Epithelial cell of prostate (primary cell): Measurements from ENCODE around the gene AGO1.
A peak's percentile ranks its signal among the peaks of the same experiment; 100 is the strongest.

Source experiments
- DNase-seq: peaks from one replicate; pipeline ENCODE4 v3.0.0-alpha.2; 2011; ENCODE audit warnings: low read depth, low spot score
- H3K27ac ChIP-seq: fragments of 450-650 bp; 2 replicates; pipeline ENCODE4 v1.5.1; 2017; ENCODE audit warnings: mild to moderate bottlenecking

The AGO1 gene

DNA sequence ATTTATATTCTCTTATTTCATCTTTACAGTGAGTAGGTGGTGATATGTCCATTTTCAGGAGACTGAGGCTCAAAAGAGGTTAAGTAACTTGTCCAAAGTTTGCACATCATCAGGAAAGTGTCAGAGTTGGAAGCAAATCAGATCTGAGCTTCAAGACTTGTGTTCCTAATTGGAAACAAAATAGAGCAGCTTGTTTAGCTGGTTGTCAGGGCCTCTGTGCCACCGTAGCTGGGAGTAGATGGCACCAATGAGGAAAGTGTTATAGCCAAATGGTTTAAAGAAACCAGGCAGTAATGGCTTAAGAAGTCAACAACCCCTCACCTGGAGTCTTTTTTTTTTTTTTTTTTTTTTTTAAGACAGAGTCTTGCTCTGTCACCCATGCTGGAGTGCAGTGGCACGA, 19.7 kb downstream of the AGO1 start:
- no peak overlapping the region for H3K27ac ChIP-seq
- no peak for DNase-seq

DNA sequence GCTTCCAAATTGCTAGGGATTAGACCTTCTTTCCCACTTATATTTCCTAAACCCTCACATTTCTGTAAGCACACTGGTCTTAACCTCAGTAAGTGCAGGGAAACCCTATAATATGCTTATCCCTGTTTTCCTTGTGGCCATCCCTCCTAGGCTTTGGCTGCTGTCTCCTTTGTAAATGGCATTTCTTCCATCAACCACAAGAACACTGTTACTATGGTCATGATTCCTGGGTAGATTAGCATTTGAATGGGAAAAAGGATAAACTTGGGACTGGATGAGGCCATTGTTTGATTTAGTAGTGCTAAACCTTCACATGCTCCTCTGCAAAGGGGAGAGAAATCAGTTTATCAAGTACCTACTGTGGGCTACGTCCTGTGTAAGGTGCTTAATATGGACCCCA, 31.7 kb downstream of the AGO1 start:
- no peak for DNase-seq
- H3K27ac ChIP-seq: no peak overlapping the region

DNA sequence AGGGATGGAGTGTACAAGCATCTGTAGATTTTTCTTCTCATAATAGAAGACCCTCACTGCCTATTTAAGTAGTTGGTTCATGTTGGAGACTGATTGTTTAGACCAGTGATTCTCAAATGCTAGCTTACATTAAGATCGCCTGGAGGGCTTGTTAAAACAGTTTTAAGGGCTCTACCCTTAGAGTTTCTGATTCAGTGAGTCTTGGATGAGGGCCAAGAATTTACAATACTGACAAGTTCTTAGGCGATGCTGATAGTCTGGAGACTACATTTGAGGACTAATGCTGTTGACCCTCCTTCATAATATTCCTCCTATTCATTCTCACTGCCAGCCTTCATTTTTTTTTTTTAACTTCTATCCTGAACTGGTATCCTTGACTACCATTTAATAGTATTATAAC, 32.7 kb downstream of the AGO1 start:
- no peak for DNase-seq
- H3K27ac ChIP-seq: no peak overlapping the region

DNA sequence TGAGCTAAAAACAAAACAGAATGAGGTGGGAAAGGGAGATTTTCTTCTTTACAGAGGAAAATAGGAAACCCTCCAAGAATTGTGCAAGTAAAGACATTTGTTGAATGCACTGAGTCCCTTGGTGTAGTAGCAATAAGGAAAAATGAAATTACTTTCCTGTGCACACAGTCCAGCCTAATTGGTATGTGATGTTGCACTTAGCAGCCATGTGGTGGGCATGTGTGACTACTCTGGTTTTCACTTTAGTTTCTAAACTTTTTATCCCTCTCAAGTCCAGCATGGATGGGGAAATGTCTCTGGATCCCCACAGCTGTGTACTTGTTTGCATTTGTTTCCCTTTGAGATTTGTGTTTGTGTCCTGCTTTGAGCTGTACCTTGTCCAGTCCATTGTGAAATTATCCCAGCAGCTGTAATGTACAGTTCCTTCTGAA, 40.8 kb downstream of the AGO1 start:
- no peak overlapping the region for H3K27ac ChIP-seq
- DNase-seq: no peak

DNA sequence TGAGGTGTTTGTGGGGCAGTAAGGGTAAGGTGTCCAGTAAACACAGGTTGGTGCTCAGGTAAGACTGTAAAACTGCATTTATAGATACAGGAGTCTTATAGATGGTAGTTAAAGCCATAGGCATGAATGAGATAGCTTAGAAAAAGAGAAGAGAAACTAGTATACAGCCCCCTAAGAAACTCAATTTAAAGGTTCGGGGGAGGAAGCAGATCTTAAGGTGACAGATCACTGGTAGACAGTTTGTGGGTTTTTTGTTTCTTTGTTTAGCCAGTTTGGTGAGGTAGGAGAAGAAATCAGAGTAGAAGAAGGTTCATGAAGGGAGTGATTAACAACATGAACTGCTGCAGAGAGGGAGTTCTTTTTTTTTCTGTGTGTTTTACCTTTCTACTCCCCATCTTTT, 41.8 kb downstream of the AGO1 start:
- no peak for DNase-seq
- no peak overlapping the region for H3K27ac ChIP-seq

DNA sequence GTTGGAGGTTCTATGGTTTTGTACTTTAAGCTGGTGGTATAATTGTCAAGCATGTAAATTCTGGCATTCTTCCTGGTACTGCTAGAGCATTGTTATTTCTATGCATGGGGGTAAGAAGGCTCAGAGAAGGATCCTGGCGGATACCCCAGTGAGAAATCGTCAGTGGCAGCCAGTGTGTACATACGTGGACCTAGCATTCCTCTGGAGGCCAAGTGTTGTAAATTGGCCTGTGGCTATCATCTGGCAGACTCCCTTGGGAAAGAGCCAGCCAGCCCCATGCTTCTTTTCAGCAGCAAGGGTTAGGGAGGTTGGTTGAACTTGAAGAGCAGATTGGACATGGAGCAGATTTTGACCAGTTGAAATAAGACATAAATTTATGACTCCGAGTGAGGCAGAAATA, 42.7 kb downstream of the AGO1 start:
- H3K27ac ChIP-seq: no peak overlapping the region
- DNase-seq: no peak

DNA sequence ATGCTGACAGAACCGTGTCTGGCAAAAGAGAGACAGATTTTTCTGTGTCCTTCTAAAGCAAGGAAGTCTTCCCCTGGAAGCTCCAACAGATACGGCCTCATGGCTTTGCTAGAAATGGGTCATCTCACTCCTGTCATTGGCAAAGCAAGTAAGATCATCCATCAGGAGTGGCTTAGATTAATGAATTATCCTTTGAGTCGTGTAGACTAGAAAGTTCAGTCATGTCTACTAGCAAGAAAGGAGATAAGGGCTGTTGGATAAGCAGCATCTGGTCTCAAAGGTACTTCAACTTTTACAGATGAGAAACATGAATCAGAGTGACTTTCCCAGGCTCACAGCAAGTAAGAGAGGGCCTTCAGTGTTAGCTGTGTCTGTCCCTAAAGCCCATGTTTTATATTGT, 44.5 kb downstream of the AGO1 start:
- no peak overlapping the region for H3K27ac ChIP-seq
- no peak for DNase-seq

DNA sequence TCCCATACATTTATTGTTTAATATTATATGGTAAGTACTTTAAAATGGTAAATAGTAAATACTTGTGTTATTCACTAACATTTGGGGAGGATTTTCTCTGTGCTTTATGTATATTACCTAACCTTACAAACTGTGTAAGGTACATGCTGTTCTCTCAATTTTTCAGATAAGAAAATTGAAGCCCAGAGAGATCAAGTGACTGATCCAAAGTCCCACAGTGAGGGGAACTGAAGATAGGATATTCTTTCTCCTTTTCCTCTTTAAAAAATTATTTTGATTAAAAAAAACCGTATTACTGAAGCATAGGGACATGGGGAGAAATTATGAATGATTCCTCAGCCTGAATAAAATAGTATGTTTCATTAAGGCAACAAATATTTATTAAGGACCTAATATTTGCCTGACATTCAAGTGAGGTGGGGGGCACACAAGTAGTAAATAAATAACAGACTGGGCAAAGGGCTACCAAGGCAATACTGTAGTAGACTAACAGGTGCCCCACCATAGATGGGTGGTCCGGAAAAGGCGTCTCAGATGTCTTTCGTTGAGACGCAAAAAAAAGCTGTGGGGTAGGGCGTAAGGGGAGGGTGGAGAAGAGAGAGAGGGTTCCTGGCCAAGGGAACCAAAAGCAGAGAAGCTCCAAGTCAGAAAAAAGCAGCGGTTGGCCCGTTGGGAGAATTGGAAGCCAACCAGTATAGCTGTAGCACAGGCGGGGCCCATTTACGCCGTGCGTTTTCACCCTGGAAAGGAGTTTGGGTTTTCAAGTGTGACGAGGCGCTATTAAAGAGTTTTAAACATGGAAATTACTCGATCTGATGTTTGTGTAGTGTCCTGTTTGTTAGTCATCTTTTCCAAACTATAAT, 47.0 kb downstream of the AGO1 start:
- H3K27ac ChIP-seq: peak overlapping the region; percentile 97
- no peak for DNase-seq

DNA sequence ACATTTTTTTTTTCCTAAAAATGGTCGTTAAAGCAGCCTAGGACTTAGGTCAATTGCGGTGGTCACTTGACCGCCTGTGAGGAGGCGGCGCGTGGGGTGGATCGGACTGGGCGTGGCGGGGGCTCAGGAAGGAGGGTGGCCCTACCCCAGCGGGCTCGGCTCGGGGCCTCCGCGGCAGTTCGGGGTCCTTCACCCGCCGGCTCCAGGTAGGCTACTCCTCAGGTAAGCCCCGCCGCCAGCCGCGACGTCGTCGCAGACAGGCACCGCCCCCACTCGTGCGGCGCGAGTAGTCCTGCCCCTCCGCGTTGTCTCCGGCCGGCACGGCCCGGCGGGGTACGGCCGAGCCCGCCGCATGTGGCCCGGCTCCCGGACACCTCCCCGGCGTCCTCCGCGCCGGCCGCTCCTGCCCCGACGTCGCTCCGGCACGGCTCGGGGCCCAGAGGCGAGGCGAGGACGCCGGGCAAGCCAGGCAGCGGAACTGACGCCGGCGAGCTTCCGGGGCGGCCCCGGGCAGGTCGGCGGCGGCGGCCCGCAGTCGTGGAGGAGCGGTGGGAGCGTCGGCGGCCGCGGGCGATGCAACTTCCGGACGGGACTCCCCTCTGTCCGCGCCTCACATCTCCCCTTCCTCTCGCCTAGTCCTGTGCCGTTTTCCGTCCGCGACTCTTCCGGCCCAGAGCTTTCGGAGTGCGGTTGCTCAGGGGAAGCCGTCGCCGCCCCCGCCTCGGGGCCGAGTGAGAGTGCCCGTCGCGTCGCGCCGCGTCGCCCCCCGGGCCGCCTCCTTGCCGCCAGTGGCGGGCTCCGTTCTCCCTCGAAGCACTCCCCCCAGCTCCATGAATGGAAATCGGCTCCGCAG, 47.8 kb downstream of the AGO1 start, which contains the start of gene AGO3:
Gene AGO3 (plus strand): TSS at position 513 of the 853 bp plus-strand sequence. CDS start 322 bp downstream, at position 835.
- DNase-seq: peak; percentile 10
- peak within 1 kb of the TSS; percentile 97 for H3K27ac ChIP-seq

DNA sequence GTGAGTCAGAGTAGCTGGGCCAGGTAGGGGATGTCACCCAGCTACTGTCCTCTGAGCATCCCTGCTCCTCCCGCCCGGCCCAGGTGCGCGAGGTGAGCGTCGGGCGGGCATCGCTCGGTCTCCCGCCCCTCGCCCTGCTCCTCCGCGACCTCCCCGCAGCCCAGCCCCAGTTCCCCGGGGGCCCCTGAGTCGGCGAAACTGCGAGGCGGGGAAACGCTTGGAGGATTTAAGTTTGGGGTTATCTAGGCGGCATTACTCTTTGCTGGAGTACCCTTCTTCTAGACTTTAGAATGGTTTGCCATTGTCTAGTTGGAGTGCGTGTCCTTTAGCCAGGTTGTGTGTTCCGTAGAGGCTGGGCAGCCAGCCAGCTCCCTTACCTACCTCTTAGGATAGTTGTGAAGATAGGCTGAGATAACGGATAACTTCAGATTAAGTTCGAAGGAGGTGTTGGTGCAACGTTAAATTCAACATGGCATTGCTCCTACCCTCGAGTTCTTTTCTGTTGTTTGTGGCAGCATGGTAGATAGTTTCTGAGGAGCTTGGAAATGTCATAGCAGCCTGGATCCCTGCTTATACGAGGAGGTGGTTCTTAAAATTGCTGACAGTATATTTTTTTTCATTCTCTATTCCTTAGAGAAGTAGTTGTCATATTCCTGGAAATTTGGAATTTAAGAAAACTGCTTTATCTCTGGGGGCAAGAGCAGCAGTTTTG, 48.6 kb downstream of the AGO1 start:
- DNase-seq: no peak
- H3K27ac ChIP-seq: peak overlapping the region; percentile 97

DNA sequence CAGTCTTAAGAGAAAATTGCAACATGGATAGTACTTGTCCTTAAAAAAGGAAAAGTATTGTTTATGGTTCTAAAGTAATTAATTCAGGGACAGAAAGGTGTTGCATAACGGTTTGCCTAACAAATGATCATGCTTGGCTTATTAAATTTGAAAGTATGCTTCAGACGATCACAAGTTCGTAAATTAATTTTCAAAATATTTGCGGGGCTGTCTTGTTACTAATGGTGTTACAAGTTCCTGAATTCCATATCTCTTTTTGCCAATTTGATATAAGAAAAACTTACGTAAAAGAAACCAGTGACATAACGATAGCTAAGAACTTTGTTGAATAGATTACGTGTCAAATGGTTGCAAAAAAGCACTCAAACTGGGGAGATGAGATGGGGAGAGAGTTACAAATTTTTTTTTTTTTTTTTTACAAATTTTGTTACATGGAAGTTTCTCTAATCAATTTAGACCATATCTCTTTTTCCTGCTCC, 49.2 kb downstream of the AGO1 start:
- DNase-seq: no peak
- H3K27ac ChIP-seq: peak overlapping the region; percentile 97

DNA sequence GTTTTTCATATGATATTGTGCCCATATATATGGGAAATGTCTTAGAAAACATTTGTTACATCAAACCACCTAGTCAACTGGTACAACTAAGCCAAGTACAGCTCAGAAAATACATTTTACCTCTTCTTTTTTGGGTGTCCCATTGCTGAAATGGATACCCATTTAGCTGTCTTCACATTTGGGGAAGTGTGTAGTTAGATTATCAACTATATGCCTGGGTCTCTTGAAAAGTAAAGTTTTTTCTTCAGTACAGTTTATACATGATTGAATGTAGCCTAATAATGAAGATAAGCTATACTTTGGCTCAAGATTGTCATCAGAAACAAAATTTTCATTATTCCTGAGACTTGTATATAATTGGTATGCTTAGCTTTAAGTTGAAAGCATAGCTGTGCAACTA, 49.9 kb downstream of the AGO1 start:
- no peak for DNase-seq
- H3K27ac ChIP-seq: no peak overlapping the region

DNA sequence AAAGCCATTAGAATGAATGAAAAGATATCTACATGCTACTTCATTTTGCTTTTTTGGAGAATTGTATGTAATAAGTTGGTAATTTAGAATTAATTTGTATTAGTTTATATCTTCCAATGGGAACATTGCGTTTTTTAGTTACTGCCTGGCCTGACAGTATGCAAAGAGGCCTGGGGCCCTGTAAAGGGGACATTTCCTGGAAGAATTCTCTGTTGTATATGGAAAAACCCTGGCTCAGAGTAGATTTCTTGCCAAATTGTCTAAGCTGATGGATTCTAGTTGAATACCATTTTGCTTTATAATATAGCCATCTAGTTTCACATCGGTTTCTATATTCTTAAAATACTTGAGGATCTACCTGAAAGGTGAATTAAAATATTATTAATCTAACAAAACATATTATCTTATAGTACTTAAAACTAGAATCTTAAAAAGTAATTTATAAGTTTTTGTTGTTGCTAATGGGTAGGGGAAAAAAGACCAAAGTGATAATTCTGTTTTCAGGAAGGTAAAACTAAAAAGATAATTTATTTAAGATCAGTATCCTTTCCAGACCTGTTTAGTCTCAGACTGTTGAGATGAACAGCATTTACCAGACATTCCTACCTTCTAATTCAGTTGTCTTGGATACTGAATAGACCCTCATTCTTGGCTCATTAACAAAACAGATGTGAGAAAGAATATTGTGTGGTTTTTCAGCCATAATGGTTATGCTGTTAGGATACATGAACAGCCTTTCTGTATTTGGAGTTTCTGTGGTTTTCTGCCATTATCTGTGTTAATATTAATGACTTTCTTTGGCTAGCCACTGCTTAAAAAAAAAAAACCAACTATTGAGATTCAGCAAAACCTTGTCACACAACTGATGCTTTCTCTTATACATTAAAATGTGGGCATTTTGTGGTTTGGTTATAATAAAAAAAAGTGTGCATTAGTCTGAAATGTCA, 52.7 kb downstream of the AGO1 start:
- H3K27ac ChIP-seq: no peak overlapping the region
- no peak for DNase-seq

DNA sequence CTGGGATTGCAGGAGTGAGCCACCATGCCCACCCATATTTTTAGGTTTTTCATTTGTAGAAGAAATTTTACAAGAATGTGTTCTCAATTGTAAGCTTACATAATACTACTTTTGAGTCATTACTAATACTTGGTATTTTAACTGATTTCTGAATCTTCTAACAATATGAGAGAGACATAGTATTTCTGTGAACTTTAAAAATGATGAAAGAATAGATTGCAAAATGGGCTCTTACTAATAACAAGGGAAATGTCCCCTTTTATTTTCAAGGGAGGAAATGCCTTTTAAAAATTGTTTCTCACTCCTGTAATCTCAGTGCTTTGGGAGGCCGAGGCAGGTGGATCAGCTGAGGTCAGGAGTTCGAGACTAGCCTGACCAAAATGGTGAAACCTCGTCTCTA, 53.8 kb downstream of the AGO1 start:
- H3K27ac ChIP-seq: no peak overlapping the region
- DNase-seq: no peak

DNA sequence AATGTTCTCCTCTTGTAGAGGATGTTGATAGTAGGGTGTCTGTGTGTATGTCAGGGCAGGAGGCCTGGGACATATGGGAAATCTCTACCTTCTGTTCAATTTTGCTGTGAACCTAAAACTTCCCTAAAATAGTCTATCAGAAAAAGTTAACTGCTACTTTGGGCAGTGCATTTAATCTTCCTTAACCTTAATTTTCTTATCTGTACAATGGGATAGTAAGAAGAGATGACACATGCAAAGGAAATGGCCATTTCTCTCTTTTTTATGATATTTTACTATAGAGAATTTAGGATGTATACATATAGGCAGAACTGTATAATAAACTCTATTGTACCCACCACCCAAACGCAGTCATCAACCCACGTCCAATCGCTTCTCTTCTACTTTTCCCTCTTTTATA, 56.5 kb downstream of the AGO1 start:
- DNase-seq: no peak
- no peak overlapping the region for H3K27ac ChIP-seq

DNA sequence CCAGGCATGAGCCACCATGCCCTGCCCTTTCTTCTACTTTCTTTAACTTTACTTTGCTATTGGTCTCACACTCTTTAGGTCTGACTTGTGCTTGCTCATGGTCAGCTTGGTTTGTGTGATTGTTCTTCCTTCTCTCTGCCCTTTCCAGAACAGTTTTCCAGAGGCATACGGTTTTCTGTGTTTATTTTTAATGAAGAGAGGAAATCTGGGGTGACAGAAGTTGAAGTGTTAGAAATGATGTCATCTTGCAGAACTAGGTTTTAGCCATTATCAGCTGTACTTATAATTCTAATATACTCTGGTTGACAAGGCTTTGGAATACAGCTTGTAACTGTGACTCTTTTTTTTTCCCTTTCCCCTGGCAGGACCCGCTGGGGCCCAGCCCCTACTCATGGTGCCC, 62.3 kb downstream of the AGO1 start:
- no peak overlapping the region for H3K27ac ChIP-seq
- DNase-seq: no peak

DNA sequence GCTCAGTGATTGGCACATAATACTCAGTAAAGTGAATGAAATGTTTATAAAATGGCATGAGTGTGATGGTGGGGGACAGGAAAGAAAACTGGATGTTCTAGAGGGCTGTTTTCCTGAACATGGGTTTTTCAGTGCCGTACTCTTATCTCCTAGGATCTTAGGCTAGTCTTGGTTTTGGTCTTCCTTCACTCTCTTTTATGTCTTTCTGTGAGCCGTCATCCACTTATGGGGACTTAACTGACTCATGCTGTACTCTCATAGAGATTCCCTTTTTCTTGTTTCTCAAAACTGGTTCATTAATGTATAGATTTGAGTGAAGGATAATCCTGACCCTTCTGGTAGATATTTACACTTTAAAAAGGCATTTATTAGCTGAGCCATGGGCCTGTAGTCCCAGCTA, 64.5 kb downstream of the AGO1 start:
- DNase-seq: no peak
- no peak overlapping the region for H3K27ac ChIP-seq

DNA sequence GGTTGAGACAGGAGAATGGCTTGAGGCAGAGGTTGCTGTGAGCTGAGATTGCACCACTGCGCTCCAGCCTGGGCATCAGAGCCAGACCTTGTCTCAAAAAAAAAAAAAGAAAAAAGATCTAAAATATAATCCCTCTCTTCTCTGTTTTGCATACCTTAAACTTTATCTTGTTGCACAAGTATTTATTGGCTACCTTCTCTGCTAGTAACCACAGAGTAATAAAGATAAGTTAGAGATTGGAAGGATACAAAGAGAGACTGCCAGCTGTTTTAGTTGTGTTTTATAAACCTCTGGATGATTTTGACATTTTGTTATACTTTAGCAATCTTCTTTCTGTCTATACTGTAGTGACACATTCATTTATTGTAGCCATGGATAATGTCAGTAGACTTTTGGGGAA, 75.5 kb downstream of the AGO1 start:
- no peak overlapping the region for H3K27ac ChIP-seq
- DNase-seq: no peak

DNA sequence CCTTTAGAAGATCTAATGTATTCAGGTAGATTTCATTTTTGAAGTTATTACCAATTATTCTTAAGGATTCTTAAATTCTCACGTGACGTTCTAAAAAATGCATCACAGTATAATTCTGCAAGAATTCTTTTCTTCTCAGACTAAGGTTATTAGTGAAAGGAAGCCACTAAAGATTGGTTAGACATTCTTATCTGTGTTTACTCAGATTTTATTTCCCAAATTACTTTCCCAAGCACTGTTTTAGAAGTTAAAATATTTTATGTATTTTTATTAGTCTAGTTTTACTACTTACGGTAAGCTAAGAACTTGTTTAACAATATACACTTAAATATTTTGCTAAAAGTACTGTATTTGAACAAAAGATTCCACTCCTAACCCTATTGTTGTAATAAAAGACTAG, 76.3 kb downstream of the AGO1 start:
- no peak for DNase-seq
- no peak overlapping the region for H3K27ac ChIP-seq

DNA sequence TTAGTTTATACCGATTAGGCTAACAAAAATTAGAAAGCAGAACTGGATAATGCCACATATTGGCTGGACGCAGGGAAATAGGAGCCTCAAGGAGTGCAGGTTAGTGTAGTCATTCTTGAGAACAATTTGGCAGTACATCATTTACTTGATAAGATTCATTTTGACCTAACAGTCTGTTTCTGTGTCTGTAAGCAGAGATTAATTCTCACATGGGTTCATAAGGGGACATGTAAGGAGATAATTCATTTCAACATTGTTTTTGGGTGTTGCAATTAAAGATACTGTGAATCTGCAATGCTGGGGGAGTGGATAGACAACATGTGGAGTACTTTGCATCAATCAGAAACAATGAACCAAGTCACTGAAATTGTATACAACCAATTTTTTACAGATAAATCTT, 79.9 kb downstream of the AGO1 start:
- no peak overlapping the region for H3K27ac ChIP-seq
- DNase-seq: no peak
